HEK293 (cell line): ENCODE measurements around the gene IGFALS.

Source experiments
- CTCF ChIP-seq: fragments of 450-650 bp; formaldehyde crosslinking; IDR thresholded peaks from 2 replicates; pipeline ENCODE4 v1.5.1; 2016; ENCODE audit warnings: missing biosample characterization, missing genetic modification characterization
- FEZF1 ChIP-seq: fragments of 450-650 bp; formaldehyde crosslinking; IDR thresholded peaks from 2 replicates; pipeline ENCODE4 v1.5.1; 2016; ENCODE audit warnings: missing biosample characterization, missing genetic modification characterization
- KLF1 ChIP-seq: fragments of 450-650 bp; formaldehyde crosslinking; IDR thresholded peaks from 2 replicates; pipeline ENCODE4 v1.5.1; 2016; ENCODE audit warnings: missing biosample characterization, missing genetic modification characterization
- PRDM10 ChIP-seq: fragments of 450-650 bp; formaldehyde crosslinking; IDR thresholded peaks from 2 replicates; pipeline ENCODE4 v1.5.1; 2016; ENCODE audit warnings: missing biosample characterization, missing genetic modification characterization
- REST ChIP-seq: fragments of 450-650 bp; formaldehyde crosslinking; IDR thresholded peaks from 2 replicates; pipeline ENCODE4 v1.5.1; 2016; ENCODE audit warnings: missing biosample characterization, missing genetic modification characterization
- TSHZ1 ChIP-seq: fragments of 450-650 bp; formaldehyde crosslinking; IDR thresholded peaks from 2 replicates; pipeline ENCODE4 v1.5.1; 2016; ENCODE audit warnings: missing biosample characterization, missing genetic modification characterization, borderline replicate concordance
- ZBTB11 ChIP-seq: fragments of 450-650 bp; formaldehyde crosslinking; conservative IDR thresholded peaks from 2 replicates; pipeline ENCODE4 v1.5.1; 2016; ENCODE audit warnings: low read depth, missing biosample characterization, missing genetic modification characterization
- ZBTB44 ChIP-seq: fragments of 450-650 bp; IDR thresholded peaks from 2 replicates; pipeline ENCODE4 v1.5.1; 2018; ENCODE audit warnings: missing biosample characterization, mild to moderate bottlenecking, missing genetic modification characterization
- ZBTB49 ChIP-seq: fragments of 450-650 bp; formaldehyde crosslinking; IDR thresholded peaks from 2 replicates; pipeline ENCODE4 v1.5.1; 2016; ENCODE audit warnings: missing biosample characterization, missing genetic modification characterization, low read depth
- ZBTB8A ChIP-seq: fragments of 450-650 bp; formaldehyde crosslinking; IDR thresholded peaks from 2 replicates; pipeline ENCODE4 v1.5.1; 2016; ENCODE audit warnings: missing biosample characterization, missing genetic modification characterization
- ZNF18 ChIP-seq: fragments of 450-650 bp; formaldehyde crosslinking; IDR thresholded peaks from 2 replicates; pipeline ENCODE4 v1.5.1; 2016; ENCODE audit warnings: missing biosample characterization, missing genetic modification characterization
- ZNF274 ChIP-seq, 2 experiments: fragments of 200-500 bp in 1 of 2; fragments of 450-650 bp in 1 of 2; sonication (Bioruptor generic) in 1 of 2; formaldehyde crosslinking in 1 of 2; IDR thresholded peaks; 2 replicates each; pipeline versions ENCODE4 v1.5.1 to v1.6.1; 2014 to 2016; ENCODE audit warnings: borderline replicate concordance in 1 of 2, inconsistent platforms in 1 of 2, low read length in 1 of 2, missing biosample characterization in 1 of 2, missing genetic modification characterization in 1 of 2
- ZNF391 ChIP-seq: fragments of 450-650 bp; formaldehyde crosslinking; IDR thresholded peaks from 2 replicates; pipeline ENCODE4 v1.5.1; 2016; ENCODE audit warnings: low read depth, missing biosample characterization, missing genetic modification characterization, borderline replicate concordance
- ZNF843 ChIP-seq: fragments of 450-650 bp; formaldehyde crosslinking; IDR thresholded peaks from 2 replicates; pipeline ENCODE4 v1.5.1; 2016; ENCODE audit warnings: missing biosample characterization, missing genetic modification characterization

- TF ChIP-seq REST (tag by site-specific recombination) (no peak), ZNF843 (tag by site-specific recombination) (no peak), KLF1 (tag by site-specific recombination) (no peak; the same call in 1 of the 2 replicates), ZNF391 (tag by site-specific recombination) (no peak), ZNF274 (IDR thresholded peaks at IDR 0.05; ENCODE audit: low read length) (no peak), ZNF274 (tag by site-specific recombination; IDR thresholded peaks at IDR 0.05; ENCODE audit: borderline replicate concordance) (no peak), ZNF18 (tag by site-specific recombination) (no peak), PRDM10 (tag by site-specific recombination) (no peak), ZBTB49 (tag by site-specific recombination) (no peak), CTCF (tag by site-specific recombination) (no peak), ZBTB8A (no peak), ZBTB11 (tag by site-specific recombination) (no peak), FEZF1 (tag by site-specific recombination) (no peak), ZBTB44 (tag by site-specific recombination) (no peak), TSHZ1 (tag by site-specific recombination) (no peak)
Measured at GRCh38 chr16:1768767-1769401, 24.6 kb downstream of the IGFALS start.
